Neural cell (in vitro differentiated cells): ENCODE measurements around the gene TRAF3. TPM values are rescaled to one million over a fixed set of nuclear protein-coding genes. Genes with fewer than 3 reads are reported as not detected.

Experiments
- H2AFZ ChIP-seq: fragments of 200-600, 300-800 bp; sonication (generic), shearing (Covaris generic); 2 replicates; pipeline ENCODE4 v1.6.0; 2014; ENCODE audit warnings: low read depth, mild to moderate bottlenecking, antibody characterized with exemption, low read length, moderate library complexity
- H3F3A ChIP-seq: fragments of 200-600 bp; shearing (Covaris generic); 2 replicates; pipeline ENCODE4 v1.6.1; 2016; ENCODE audit warnings: mild to moderate bottlenecking, moderate library complexity, mixed read lengths, antibody characterized with exemption, low read length; ENCODE audit not compliant: insufficient read depth, poor library complexity, severe bottlenecking
- H3K27ac ChIP-seq: fragments of 200-600, 300-800 bp; sonication (generic), shearing (Covaris generic); 2 replicates; pipeline ENCODE4 v1.5.1; 2014; ENCODE audit warnings: mild to moderate bottlenecking, low read length, moderate library complexity
- H3K27me3 ChIP-seq: fragments of 300-800, 200-600 bp; sonication (generic), shearing (Covaris generic); 2 replicates; pipeline ENCODE4 v1.6.0; 2014; ENCODE audit warnings: mild to moderate bottlenecking, low read depth, low read length, moderate library complexity; ENCODE audit not compliant: insufficient read depth
- H3K36me3 ChIP-seq: fragments of 300-800, 200-600 bp; sonication (generic), shearing (Covaris generic); 2 replicates; pipeline ENCODE4 v1.5.1; 2014; ENCODE audit warnings: mild to moderate bottlenecking, antibody characterized with exemption, low read length, moderate library complexity; ENCODE audit not compliant: insufficient read depth
- H3K4me2 ChIP-seq: fragments of 300-800, 200-600 bp; sonication (generic), shearing (Covaris generic); 2 replicates; pipeline ENCODE4 v1.6.0; 2014; ENCODE audit warnings: mild to moderate bottlenecking, low read length
- H3K4me3 ChIP-seq: fragments of 300-800, 200-600 bp; sonication (generic), shearing (Covaris generic); 2 replicates; pipeline ENCODE4 v1.5.1; 2014; ENCODE audit warnings: mild to moderate bottlenecking, low read length, moderate library complexity
- H3K79me2 ChIP-seq: fragments of 200-600 bp; shearing (Covaris generic); replicated peaks from 2 replicates; pipeline ENCODE4 v1.6.0; 2014; ENCODE audit warnings: mild to moderate bottlenecking, low read length, moderate library complexity; ENCODE audit not compliant: insufficient read depth
- H3K9ac ChIP-seq: fragments of 300-800, 200-600 bp; sonication (generic), shearing (Covaris generic); 2 replicates; pipeline ENCODE4 v1.6.1; 2016; ENCODE audit warnings: mild to moderate bottlenecking, low read length, mixed read lengths
- H3K9me2 ChIP-seq: fragments of 200-600 bp; shearing (Covaris generic); 2 replicates; pipeline ENCODE4 v1.6.1; 2016; ENCODE audit warnings: mild to moderate bottlenecking, low read length, mixed read lengths; ENCODE audit not compliant: insufficient read depth
- H3K9me3 ChIP-seq: fragments of 200-600, 300-800 bp; sonication (generic), shearing (Covaris generic); 2 replicates; pipeline ENCODE4 v1.6.1; 2016; ENCODE audit warnings: mild to moderate bottlenecking, mixed run types, low read length, moderate library complexity, mixed read lengths
- H4K20me1 ChIP-seq: fragments of 200-600 bp; shearing (Covaris generic); 2 replicates; pipeline ENCODE4 v1.6.1; 2016; ENCODE audit warnings: mild to moderate bottlenecking, mixed run types; ENCODE audit not compliant: insufficient read depth
- CTCF ChIP-seq: fragments of 450-650 bp; IDR thresholded peaks from 2 replicates; pipeline ENCODE4 v1.5.1; 2014; ENCODE audit warnings: antibody characterized with exemption, mild to moderate bottlenecking, moderate library complexity; ENCODE audit not compliant: poor library complexity, severe bottlenecking
- EP300 ChIP-seq: fragments of 450-650 bp; conservative IDR thresholded peaks from 2 replicates; pipeline ENCODE4 v1.6.1; 2014; ENCODE audit warnings: antibody characterized with exemption, mild to moderate bottlenecking, moderate library complexity; ENCODE audit not compliant: poor library complexity, severe bottlenecking
- EZH2 ChIP-seq: fragments of 200-600, 300-800 bp; shearing (Covaris generic), sonication (generic); IDR thresholded peaks from 2 replicates; pipeline ENCODE4 v1.6.1; 2014; ENCODE audit warnings: antibody characterized with exemption, low read length, borderline replicate concordance, mild to moderate bottlenecking; ENCODE audit not compliant: insufficient read depth, poor library complexity, severe bottlenecking
- MXI1 ChIP-seq: fragments of 450-650 bp; conservative IDR thresholded peaks from 2 replicates; pipeline ENCODE4 v1.6.1; 2014; ENCODE audit warnings: antibody characterized with exemption, mild to moderate bottlenecking; ENCODE audit not compliant: poor library complexity, severe bottlenecking
- POLR2AphosphoS5 ChIP-seq: IDR thresholded peaks from 2 replicates; pipeline ENCODE4 v1.6.1; 2012
- RAD21 ChIP-seq: fragments of 450-650 bp; conservative IDR thresholded peaks from 2 replicates; pipeline ENCODE4 v1.6.1; 2014; ENCODE audit warnings: antibody characterized with exemption, mild to moderate bottlenecking, moderate library complexity
- REST ChIP-seq: IDR thresholded peaks from 2 replicates; pipeline ENCODE4 v1.6.1; 2012; ENCODE audit warnings: borderline replicate concordance
- SMC3 ChIP-seq: fragments of 450-650 bp; conservative IDR thresholded peaks from 2 replicates; pipeline ENCODE4 v1.6.1; 2014; ENCODE audit warnings: antibody characterized with exemption, mild to moderate bottlenecking, moderate library complexity; ENCODE audit not compliant: poor library complexity
- TAF1 ChIP-seq: IDR thresholded peaks from 2 replicates; pipeline ENCODE4 v1.6.1; 2012; ENCODE audit warnings: low read depth
- polyA plus RNA-seq: library from polyadenylated mRNA; depleted of rRNA; stranded (reverse); fragments of >200 nt; gene quantifications from 2 replicates; pipeline ENCODE4 v1.2.3, GENCODE V29; 2014

Gene TRAF3
- polyA plus RNA-seq, 1 donor from 2014 or later = 13.3 TPM

GRCh38 chr14:102908766-102909455 lies 131.7 kb downstream of the TRAF3 start:
- no peak overlapping the region for H2AFZ ChIP-seq
- no peak overlapping the region for H3K4me2 ChIP-seq
- H4K20me1 ChIP-seq = no peaks in the 10 kb centered on the region
- no peaks in the 10 kb centered on the region for H3K9me2 ChIP-seq
- H3F3A ChIP-seq = no peaks in the 10 kb centered on the region
- TF ChIP-seq TAF1 = no peak
- TF ChIP-seq REST = no peak
- no peak for TF ChIP-seq SMC3
- no peak for TF ChIP-seq EZH2
- TF ChIP-seq MXI1 = no peak
- no peak for TF ChIP-seq RAD21
- no peak for TF ChIP-seq CTCF
- TF ChIP-seq POLR2AphosphoS5 = no peak
- no peak for TF ChIP-seq EP300
- H3K36me3 ChIP-seq = peaks cover 7% of the 10 kb centered on the region
- no peaks in the 10 kb centered on the region for H3K79me2 ChIP-seq
- H3K27ac ChIP-seq = no peak overlapping the region
- no peaks in the 10 kb centered on the region for H3K27me3 ChIP-seq
- H3K9ac ChIP-seq = no peak overlapping the region
- no peak overlapping the region for H3K4me3 ChIP-seq
- no peaks in the 10 kb centered on the region for H3K9me3 ChIP-seq

- H3K27me3 ChIP-seq = no peaks in the 10 kb centered on the region
- no peak for TF ChIP-seq REST
- no peak for TF ChIP-seq EZH2
- no peak for TF ChIP-seq POLR2AphosphoS5
- no peak for TF ChIP-seq TAF1
- no peak for TF ChIP-seq EP300
- TF ChIP-seq RAD21 = no peak
- TF ChIP-seq SMC3 = no peak
- no peak for TF ChIP-seq MXI1
- TF ChIP-seq CTCF = no peak
- H3K4me2 ChIP-seq = no peak overlapping the region
- no peaks in the 10 kb centered on the region for H3K9me2 ChIP-seq
- H4K20me1 ChIP-seq = no peaks in the 10 kb centered on the region
- no peak overlapping the region for H2AFZ ChIP-seq
- H3K9me3 ChIP-seq = no peaks in the 10 kb centered on the region
- H3K27ac ChIP-seq = no peak overlapping the region
- no peak overlapping the region for H3K4me3 ChIP-seq
- H3K36me3 ChIP-seq = peaks cover 7% of the 10 kb centered on the region
- no peak overlapping the region for H3K9ac ChIP-seq
- H3K79me2 ChIP-seq = no peaks in the 10 kb centered on the region
- no peaks in the 10 kb centered on the region for H3F3A ChIP-seq
These were observed 132.2 kb downstream of the TRAF3 start for GRCh38 chr14:102909462-102909861.
